Fibroblast of lung (primary cell): ENCODE results near the gene ACOT8. TPM values are rescaled to one million over a fixed set of nuclear protein-coding genes. Genes with fewer than 3 reads are reported as not detected.
A peak's percentile ranks its signal among the peaks of the same experiment; 100 is the strongest.

ENCODE experiments used
- DNase-seq, 2 donors: peaks; one replicate each; pipeline versions ENCODE4 v3.0.0 to v3.0.0-alpha.2; 2010; ENCODE audit warnings: low read depth in 2 of 2
- H2AFZ ChIP-seq: 2 replicates; pipeline ENCODE4 v1.5.1; 2012; ENCODE audit warnings: low read length, control low read depth, inconsistent platforms
- H3K27ac ChIP-seq: 2 replicates; pipeline ENCODE4 v1.5.1; 2011; ENCODE audit warnings: low read length, control low read depth; ENCODE audit not compliant: insufficient read depth
- H3K27me3 ChIP-seq: 2 replicates; pipeline ENCODE4 v1.5.1; 2011; ENCODE audit warnings: mild to moderate bottlenecking, low read length; ENCODE audit not compliant: control insufficient read depth, insufficient read depth
- H3K36me3 ChIP-seq: 2 replicates; pipeline ENCODE4 v1.5.1; 2011; ENCODE audit warnings: low read length; ENCODE audit not compliant: control insufficient read depth, insufficient read depth
- H3K4me1 ChIP-seq: 2 replicates; pipeline ENCODE4 v1.5.1; 2011; ENCODE audit warnings: low read length; ENCODE audit not compliant: control insufficient read depth, insufficient read depth; ENCODE audit errors: extremely low read depth
- H3K4me2 ChIP-seq: 2 replicates; pipeline ENCODE4 v1.5.1; 2011; ENCODE audit warnings: low read length, control low read depth; ENCODE audit not compliant: insufficient read depth; ENCODE audit errors: extremely low read depth
- H3K4me3 ChIP-seq, 4 experiments: fragments of 200-600 bp in 1 of 4; sonication (generic) in 1 of 4; replicated peaks in 1 of 4; 2 replicates each; pipeline ENCODE4 v1.5.1; 2011 to 2016; ENCODE audit warnings: low read length in 4 of 4, low read depth in 3 of 4, mild to moderate bottlenecking in 3 of 4, control low read depth in 2 of 4, inconsistent platforms in 1 of 4, mixed read lengths in 1 of 4; ENCODE audit not compliant: insufficient read depth in 1 of 4; ENCODE audit errors: control extremely low read depth in 1 of 4
- H3K79me2 ChIP-seq: 2 replicates; pipeline ENCODE4 v1.5.1; 2012; ENCODE audit warnings: mild to moderate bottlenecking, low read length, inconsistent platforms; ENCODE audit not compliant: control insufficient read depth, insufficient read depth
- H3K9ac ChIP-seq: 2 replicates; pipeline ENCODE4 v1.5.1; 2011; ENCODE audit warnings: mild to moderate bottlenecking, low read length, control low read depth; ENCODE audit not compliant: insufficient read depth
- H3K9me3 ChIP-seq: 2 replicates; pipeline ENCODE4 v1.5.1; 2012; ENCODE audit warnings: low read depth, low read length; ENCODE audit not compliant: control insufficient read depth, insufficient read depth
- H4K20me1 ChIP-seq: 2 replicates; pipeline ENCODE4 v1.5.1; 2011; ENCODE audit warnings: low read length; ENCODE audit not compliant: control insufficient read depth, insufficient read depth; ENCODE audit errors: extremely low read depth
- EZH2 ChIP-seq: IDR thresholded peaks from 2 replicates; pipeline ENCODE4 v1.5.1; 2012; ENCODE audit warnings: low read length, control low read depth, mild to moderate bottlenecking; ENCODE audit errors: missing control alignments
- polyA plus RNA-seq, 2 donors: library from polyadenylated mRNA; depleted of rRNA in 1 of 2; stranded (reverse) in 1 of 2; unstranded in 1 of 2; fragments of >200 nt; gene quantifications; 2 replicates each; pipeline ENCODE4 v1.2.1, GENCODE V29; 2011 to 2012; ENCODE audit warnings: missing spikeins in 1 of 2
- total RNA-seq: library from RNA; depleted of rRNA; stranded (reverse); fragments of >200 nt; gene quantifications from 2 replicates; pipeline ENCODE4 v1.2.1, GENCODE V29; 2014
- TF ChIP-seq, protein P1 (sequence below), 2 donors: IDR thresholded peaks in 1 of 2; conservative IDR thresholded peaks in 1 of 2; 1 replicate in 1 of 2; 2 replicates in 1 of 2; pipeline ENCODE4 v1.5.1; 2011 to 2012; ENCODE audit warnings: low read length in 2 of 2, control low read depth in 1 of 2, inconsistent platforms in 1 of 2, low read depth in 1 of 2, mild to moderate bottlenecking in 1 of 2

ACOT8 gene
- total and polyA plus RNA-seq, 2 donors (not counting 1 experiment from before 2014, with no cell fraction given), result 18.0 to 44.4 TPM

DNA sequence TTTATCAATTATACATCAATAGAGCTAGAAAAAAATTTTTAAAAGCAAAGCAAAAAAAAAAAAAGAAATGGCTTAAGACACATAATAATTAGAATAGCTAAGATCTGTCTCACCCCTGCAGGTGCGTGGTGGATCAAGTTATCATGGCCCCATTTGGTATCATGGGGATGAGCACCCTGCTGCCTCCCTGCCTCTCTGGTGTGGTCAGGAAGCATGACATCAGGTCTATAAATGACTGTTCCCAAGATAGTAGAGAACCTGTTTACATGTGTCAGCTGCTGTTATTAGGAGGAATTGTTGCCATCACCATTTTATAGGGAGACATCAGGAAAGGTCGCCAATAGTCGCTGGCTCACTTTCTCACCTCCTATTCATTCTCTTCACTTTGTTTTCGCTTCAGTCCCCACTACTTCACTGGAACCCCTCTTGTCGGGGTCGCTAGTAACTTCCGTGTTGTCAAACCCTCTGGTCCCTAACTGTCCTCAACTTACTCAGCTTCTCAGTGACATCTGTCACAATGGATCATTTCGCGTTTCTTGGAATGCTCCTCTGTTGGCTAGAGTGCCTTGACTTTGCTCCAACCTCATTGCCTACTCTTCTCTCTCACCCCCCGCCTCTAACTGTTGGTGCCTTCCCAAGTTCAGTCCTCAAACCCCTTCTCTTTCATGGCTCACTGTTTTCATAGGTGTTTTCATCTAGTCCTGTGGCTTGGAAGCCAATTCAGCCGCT is 60.7 kb downstream of the ACOT8 start:
- Histone ChIP-seq H3K36me3 (peaks cover 14% of the 10 kb centered on the region), H3K79me2 (peaks cover 12% of the 10 kb centered on the region), H3K9me3 (no peaks in the 10 kb centered on the region), H3K27ac (no peak overlapping the region), H3K4me2 (no peak overlapping the region), H3K27me3 (no peaks in the 10 kb centered on the region), H2AFZ (no peak overlapping the region), H3K4me1 (peaks cover 5% of the 10 kb centered on the region), H4K20me1 (no peaks in the 10 kb centered on the region), H3K4me3 (no peak overlapping the region), H3K9ac (no peak overlapping the region)
- DNase-seq, result no peak
- TF ChIP-seq EZH2, result no peak
- TF ChIP-seq, protein P1, sequence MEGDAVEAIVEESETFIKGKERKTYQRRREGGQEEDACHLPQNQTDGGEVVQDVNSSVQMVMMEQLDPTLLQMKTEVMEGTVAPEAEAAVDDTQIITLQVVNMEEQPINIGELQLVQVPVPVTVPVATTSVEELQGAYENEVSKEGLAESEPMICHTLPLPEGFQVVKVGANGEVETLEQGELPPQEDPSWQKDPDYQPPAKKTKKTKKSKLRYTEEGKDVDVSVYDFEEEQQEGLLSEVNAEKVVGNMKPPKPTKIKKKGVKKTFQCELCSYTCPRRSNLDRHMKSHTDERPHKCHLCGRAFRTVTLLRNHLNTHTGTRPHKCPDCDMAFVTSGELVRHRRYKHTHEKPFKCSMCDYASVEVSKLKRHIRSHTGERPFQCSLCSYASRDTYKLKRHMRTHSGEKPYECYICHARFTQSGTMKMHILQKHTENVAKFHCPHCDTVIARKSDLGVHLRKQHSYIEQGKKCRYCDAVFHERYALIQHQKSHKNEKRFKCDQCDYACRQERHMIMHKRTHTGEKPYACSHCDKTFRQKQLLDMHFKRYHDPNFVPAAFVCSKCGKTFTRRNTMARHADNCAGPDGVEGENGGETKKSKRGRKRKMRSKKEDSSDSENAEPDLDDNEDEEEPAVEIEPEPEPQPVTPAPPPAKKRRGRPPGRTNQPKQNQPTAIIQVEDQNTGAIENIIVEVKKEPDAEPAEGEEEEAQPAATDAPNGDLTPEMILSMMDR (conservative IDR thresholded peaks at IDR 0.05 in 1 of 2, IDR thresholded peaks at IDR 0.05 in 1 of 2; ENCODE audit: low read depth in 1 of 2, low read length in 2 of 2), result no peak

DNA sequence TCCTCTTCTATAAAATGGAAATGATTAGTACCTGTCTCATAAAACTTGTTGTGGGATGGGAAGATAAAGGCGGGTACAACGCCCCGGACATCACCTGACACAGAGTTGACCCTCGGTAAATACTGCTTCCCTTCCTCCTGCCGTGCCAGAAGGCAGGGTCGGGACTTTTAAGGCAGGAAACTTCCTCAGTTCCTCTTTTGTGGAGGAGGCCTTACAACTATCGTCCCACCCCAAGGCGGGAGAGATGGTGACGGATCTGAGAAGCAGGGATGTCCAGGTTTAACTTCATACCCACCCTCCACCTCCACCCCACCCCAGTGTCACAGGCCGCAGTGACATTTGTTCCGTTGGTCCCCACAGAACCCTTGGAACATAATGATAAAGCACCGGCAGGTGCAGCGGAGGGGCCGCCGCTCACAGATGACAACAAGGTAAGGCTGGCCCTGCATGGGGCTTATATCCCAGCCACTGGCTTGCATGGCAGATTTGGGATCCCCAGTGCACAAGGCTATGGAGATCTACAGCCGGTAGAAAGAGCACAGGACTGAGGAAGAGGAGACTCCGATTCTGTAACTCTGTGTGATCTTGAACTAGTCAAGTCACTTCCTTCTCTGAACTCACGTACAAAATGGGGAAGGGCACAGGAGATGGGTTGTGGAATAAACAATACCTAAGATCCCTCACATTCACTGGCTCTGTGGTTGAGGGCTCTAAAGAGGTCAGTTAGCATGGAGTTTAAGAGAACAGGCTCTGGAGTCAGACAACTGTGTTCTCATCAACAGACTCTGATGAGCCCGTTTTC is 64.7 kb downstream of the ACOT8 start:
- peak overlapping the region; percentile 97 for H3K9ac ChIP-seq
- peak overlapping the region; percentile 70 for H2AFZ ChIP-seq
- H3K4me2 ChIP-seq, result peak overlapping the region; percentile 90
- no peaks in the 10 kb centered on the region for H3K27me3 ChIP-seq
- H3K9me3 ChIP-seq, result no peaks in the 10 kb centered on the region
- peak overlapping the region; percentile 90 to 99 (median 95) for H3K4me3 ChIP-seq
- H3K79me2 ChIP-seq, result peaks cover 12% of the 10 kb centered on the region
- peak overlapping the region; percentile 95 for H3K27ac ChIP-seq
- TF ChIP-seq, protein P1 (conservative IDR thresholded peaks at IDR 0.05 in 1 of 2, IDR thresholded peaks at IDR 0.05 in 1 of 2; ENCODE audit: low read depth in 1 of 2, low read length in 2 of 2), result no peak
- TF ChIP-seq EZH2, result no peak
- H4K20me1 ChIP-seq, result no peaks in the 10 kb centered on the region
- DNase-seq, result no peak
- peaks cover 11% of the 10 kb centered on the region for H3K36me3 ChIP-seq
- peaks cover 5% of the 10 kb centered on the region for H3K4me1 ChIP-seq

Other genes with a start within 250 kb of the ACOT8 start
- gene WFDC10A, start 227.7 kb downstream of the ACOT8 start, total RNA-seq, result not detected in 2 replicates
- gene WFDC10A, start 227.7 kb downstream of the ACOT8 start, polyA plus RNA-seq, result not detected in 2 replicates
- gene WFDC9, start 226.1 kb downstream of the ACOT8 start, total RNA-seq, result not detected in 2 replicates
- gene WFDC9, start 226.1 kb downstream of the ACOT8 start, polyA plus RNA-seq, result not detected in 2 replicates
- not detected in 2 replicates for gene WFDC11, start 187.2 kb downstream of the ACOT8 start, total RNA-seq
- not detected in 2 replicates for gene WFDC11, start 187.2 kb downstream of the ACOT8 start, polyA plus RNA-seq
- not detected in 2 replicates for gene WFDC13, start 155.4 kb downstream of the ACOT8 start, total RNA-seq
- gene WFDC13, start 155.4 kb downstream of the ACOT8 start, polyA plus RNA-seq, result not detected in 2 replicates
- not detected in 2 replicates for gene WFDC10B, start 152.4 kb downstream of the ACOT8 start, total RNA-seq
- gene WFDC10B, start 152.4 kb downstream of the ACOT8 start, polyA plus RNA-seq, result 0.22 TPM in 1 of 2 replicates, not detected in the other
- not detected in 2 replicates for gene SPINT4, start 135.0 kb downstream of the ACOT8 start, total RNA-seq
- not detected in 2 replicates for gene SPINT4, start 135.0 kb downstream of the ACOT8 start, polyA plus RNA-seq
- 0.50 and 0.51 TPM in 2 replicates for gene WFDC3, start 65.5 kb downstream of the ACOT8 start, total RNA-seq
- 1.7 TPM in 1 of 2 replicates, not detected in the other for gene WFDC3, start 65.5 kb downstream of the ACOT8 start, polyA plus RNA-seq
- gene DNTTIP1, start 65.4 kb downstream of the ACOT8 start, total RNA-seq, result 14.7 and 15.9 TPM in 2 replicates
- gene DNTTIP1, start 65.4 kb downstream of the ACOT8 start, polyA plus RNA-seq, result 37.4 and 43.2 TPM in 2 replicates
- 1.0 and 12.9 TPM in 2 replicates for gene UBE2C, start 44.7 kb downstream of the ACOT8 start, total RNA-seq
- 23.7 and 104 TPM in 2 replicates for gene UBE2C, start 44.7 kb downstream of the ACOT8 start, polyA plus RNA-seq
- 1.3 and 1.8 TPM in 2 replicates for gene TNNC2, start 30.1 kb downstream of the ACOT8 start, total RNA-seq
- 1.2 and 1.4 TPM in 2 replicates for gene TNNC2, start 30.1 kb downstream of the ACOT8 start, polyA plus RNA-seq
- gene SNX21, start 23.6 kb downstream of the ACOT8 start, total RNA-seq, result 50.8 and 101 TPM in 2 replicates
- gene SNX21, start 23.6 kb downstream of the ACOT8 start, polyA plus RNA-seq, result 21.8 and 23.3 TPM in 2 replicates
- 5.6 and 7.6 TPM in 2 replicates for gene ZSWIM3, start 222 bp upstream of the ACOT8 start, total RNA-seq
- 3.4 and 3.6 TPM in 2 replicates for gene ZSWIM3, start 222 bp upstream of the ACOT8 start, polyA plus RNA-seq
- 3.1 and 4.5 TPM in 2 replicates for gene ZSWIM1, start 23.8 kb upstream of the ACOT8 start, total RNA-seq
- 3.4 and 4.9 TPM in 2 replicates for gene ZSWIM1, start 23.8 kb upstream of the ACOT8 start, polyA plus RNA-seq
- 1.5 and 3.6 TPM in 2 replicates for gene SPATA25, start 30.2 kb upstream of the ACOT8 start, total RNA-seq
- gene SPATA25, start 30.2 kb upstream of the ACOT8 start, polyA plus RNA-seq, result 0.11 and 0.19 TPM in 2 replicates
- 7.1 and 8.0 TPM in 2 replicates for gene NEURL2, start 33.8 kb upstream of the ACOT8 start, total RNA-seq
- 0.75 and 0.77 TPM in 2 replicates for gene NEURL2, start 33.8 kb upstream of the ACOT8 start, polyA plus RNA-seq
- 104 and 116 TPM in 2 replicates for gene CTSA, start 33.9 kb upstream of the ACOT8 start, total RNA-seq
- 364 and 413 TPM in 2 replicates for gene CTSA, start 33.9 kb upstream of the ACOT8 start, polyA plus RNA-seq
- 110 and 132 TPM in 2 replicates for gene PLTP, start 54.8 kb upstream of the ACOT8 start, total RNA-seq
- 28.5 and 63.1 TPM in 2 replicates for gene PLTP, start 54.8 kb upstream of the ACOT8 start, polyA plus RNA-seq
- gene PCIF1, start 77.3 kb upstream of the ACOT8 start, total RNA-seq, result 6.7 and 9.9 TPM in 2 replicates
- 16.0 and 18.5 TPM in 2 replicates for gene PCIF1, start 77.3 kb upstream of the ACOT8 start, polyA plus RNA-seq
- 7.2 and 10.2 TPM in 2 replicates for gene ZNF335, start 114.8 kb upstream of the ACOT8 start, total RNA-seq
- 4.8 and 6.7 TPM in 2 replicates for gene ZNF335, start 114.8 kb upstream of the ACOT8 start, polyA plus RNA-seq
- gene MMP9, start 151.5 kb upstream of the ACOT8 start, total RNA-seq, result not detected in 2 replicates
- gene MMP9, start 151.5 kb upstream of the ACOT8 start, polyA plus RNA-seq, result not detected in 2 replicates
- 0.26 and 0.50 TPM in 2 replicates for gene SLC12A5, start 171.8 kb upstream of the ACOT8 start, total RNA-seq
- gene SLC12A5, start 171.8 kb upstream of the ACOT8 start, polyA plus RNA-seq, result 0.11 and 0.27 TPM in 2 replicates
- 8.1 and 10.0 TPM in 2 replicates for gene NCOA5, start 232.6 kb upstream of the ACOT8 start, total RNA-seq
- gene NCOA5, start 232.6 kb upstream of the ACOT8 start, polyA plus RNA-seq, result 18.0 and 25.7 TPM in 2 replicates